OCI-LY1 (cell line): ENCODE data around the gene PLCG2.

Source experiments
- H2AFZ ChIP-seq: fragments of 200-600 bp; sonication (generic), shearing (Covaris generic); 2 replicates; pipeline ENCODE4 v1.6.0; 2014; ENCODE audit warnings: antibody characterized with exemption, mild to moderate bottlenecking, low read length
- H3F3A ChIP-seq: fragments of 200-600 bp; sonication (generic), shearing (Covaris generic); 2 replicates; pipeline ENCODE4 v1.6.0; 2014; ENCODE audit warnings: mild to moderate bottlenecking, antibody characterized with exemption, low read length, moderate library complexity; ENCODE audit not compliant: insufficient read depth
- H3K27ac ChIP-seq: fragments of 200-600 bp; sonication (generic); 2 replicates; pipeline ENCODE4 v1.5.1; 2014; ENCODE audit warnings: low read length, mixed run types, mild to moderate bottlenecking, low read depth; ENCODE audit not compliant: poor library complexity, severe bottlenecking
- H3K27me3 ChIP-seq: fragments of 200-600 bp; sonication (generic); 2 replicates; pipeline ENCODE4 v1.6.0; 2014; ENCODE audit warnings: antibody characterized with exemption, mild to moderate bottlenecking, low read length, moderate library complexity; ENCODE audit not compliant: insufficient read depth
- H3K36me3 ChIP-seq: fragments of 200-600 bp; sonication (generic); 2 replicates; pipeline ENCODE4 v1.6.1; 2014; ENCODE audit warnings: mild to moderate bottlenecking, antibody characterized with exemption, low read length, moderate library complexity, mixed read lengths; ENCODE audit not compliant: insufficient read depth
- H3K4me1 ChIP-seq: fragments of 200-600 bp; sonication (generic); 2 replicates; pipeline ENCODE4 v1.5.1; 2014; ENCODE audit warnings: mild to moderate bottlenecking, low read length, moderate library complexity; ENCODE audit not compliant: insufficient read depth, severe bottlenecking
- H3K4me2 ChIP-seq: fragments of 200-600 bp; sonication (generic), shearing (Covaris generic); 2 replicates; pipeline ENCODE4 v1.6.1; 2014; ENCODE audit warnings: low read length
- H3K4me3 ChIP-seq: fragments of 200-600 bp; sonication (generic); 2 replicates; pipeline ENCODE4 v1.5.1; 2014; ENCODE audit warnings: low read length, low read depth, mild to moderate bottlenecking, mixed read lengths; ENCODE audit not compliant: poor library complexity, severe bottlenecking
- H3K79me2 ChIP-seq: fragments of 200-600 bp; shearing (Covaris generic); 2 replicates; pipeline ENCODE4 v1.6.1; 2016; ENCODE audit warnings: mixed run types, low read length, mixed read lengths; ENCODE audit not compliant: insufficient read depth
- H3K9ac ChIP-seq: fragments of 200-600 bp; sonication (generic), shearing (Covaris generic); 2 replicates; pipeline ENCODE4 v1.6.1; 2014; ENCODE audit warnings: mild to moderate bottlenecking, low read length, mixed read lengths
- H3K9me2 ChIP-seq: fragments of 200-600 bp; sonication (generic), shearing (Covaris generic); 2 replicates; pipeline ENCODE4 v1.6.1; 2014; ENCODE audit warnings: low read depth, mild to moderate bottlenecking, low read length, mixed read lengths
- H3K9me3 ChIP-seq: fragments of 200-600 bp; shearing (Covaris generic); 2 replicates; pipeline ENCODE4 v1.6.1; 2014; ENCODE audit warnings: low read length, mixed read lengths
- H4K20me1 ChIP-seq: fragments of 200-600 bp; sonication (generic), shearing (Covaris generic); 2 replicates; pipeline ENCODE4 v1.6.0; 2016; ENCODE audit warnings: mild to moderate bottlenecking, low read length; ENCODE audit not compliant: insufficient read depth
- CTCF ChIP-seq: fragments of 200-600 bp; sonication (generic), shearing (Covaris generic); IDR thresholded peaks from 2 replicates; pipeline ENCODE4 v1.5.1; 2017; ENCODE audit warnings: mild to moderate bottlenecking, antibody characterized with exemption, low read length, moderate library complexity, mixed read lengths
- EZH2 ChIP-seq: fragments of 200-600 bp; sonication (generic), shearing (Covaris generic); IDR thresholded peaks from 2 replicates; pipeline ENCODE4 v1.8.0; 2017; ENCODE audit warnings: borderline replicate concordance, mixed run types, mild to moderate bottlenecking, antibody characterized with exemption, low read length, moderate library complexity, mixed read lengths

PLCG2 gene

GRCh38 chr16:81866820-81867440 is 87.8 kb downstream of the PLCG2 start:
- peaks cover 55% of the 10 kb centered on the region for H3K4me1 ChIP-seq
- H3K4me3 ChIP-seq: no peak overlapping the region
- H3K27me3 ChIP-seq: no peaks in the 10 kb centered on the region
- peaks cover 11% of the 10 kb centered on the region for H3F3A ChIP-seq
- H3K9me3 ChIP-seq: no peaks in the 10 kb centered on the region
- H3K9me2 ChIP-seq: no peaks in the 10 kb centered on the region
- no peak overlapping the region; the same call in 1 of the 2 replicates for H3K9ac ChIP-seq
- TF ChIP-seq EZH2 (no peak), CTCF (no peak)
- no peak overlapping the region for H2AFZ ChIP-seq
- H3K79me2 ChIP-seq: peaks cover 3% of the 10 kb centered on the region; the same call in 1 of the 2 replicates
- H3K4me2 ChIP-seq: no peak overlapping the region
- H3K27ac ChIP-seq: peak overlapping the region; percentile 38
- H3K36me3 ChIP-seq: peaks cover 87% of the 10 kb centered on the region
- no peaks in the 10 kb centered on the region for H4K20me1 ChIP-seq

GRCh38 chr16:81868057-81868748 is 89.1 kb downstream of the PLCG2 start:
- no peaks in the 10 kb centered on the region for H3K27me3 ChIP-seq
- no peaks in the 10 kb centered on the region for H3K9me3 ChIP-seq
- H3K9me2 ChIP-seq: no peaks in the 10 kb centered on the region
- H3K4me2 ChIP-seq: no peak overlapping the region
- no peak for TF ChIP-seq EZH2
- TF ChIP-seq CTCF: no peak
- peaks cover 52% of the 10 kb centered on the region for H3K4me1 ChIP-seq
- H2AFZ ChIP-seq: no peak overlapping the region
- peaks cover 6% of the 10 kb centered on the region; the same call in 1 of the 2 replicates for H3K79me2 ChIP-seq
- H3F3A ChIP-seq: peaks cover 11% of the 10 kb centered on the region
- no peak overlapping the region for H3K4me3 ChIP-seq
- H4K20me1 ChIP-seq: no peaks in the 10 kb centered on the region
- H3K9ac ChIP-seq: no peak overlapping the region
- peaks cover 87% of the 10 kb centered on the region for H3K36me3 ChIP-seq
- no peak overlapping the region for H3K27ac ChIP-seq

GRCh38 chr16:81869326-81869725 is 90.2 kb downstream of the PLCG2 start:
- H3K27me3 ChIP-seq: no peaks in the 10 kb centered on the region
- H3K9me2 ChIP-seq: no peaks in the 10 kb centered on the region
- peaks cover 10% of the 10 kb centered on the region; the same call in 1 of the 2 replicates for H3K79me2 ChIP-seq
- peaks cover 87% of the 10 kb centered on the region for H3K36me3 ChIP-seq
- no peak overlapping the region for H3K4me3 ChIP-seq
- H3K9me3 ChIP-seq: no peaks in the 10 kb centered on the region
- no peak overlapping the region for H3K9ac ChIP-seq
- no peak overlapping the region for H2AFZ ChIP-seq
- no peak overlapping the region for H3K27ac ChIP-seq
- no peak overlapping the region for H3K4me2 ChIP-seq
- TF ChIP-seq CTCF (no peak), EZH2 (no peak)
- no peaks in the 10 kb centered on the region for H4K20me1 ChIP-seq
- peaks cover 50% of the 10 kb centered on the region for H3K4me1 ChIP-seq
- H3F3A ChIP-seq: peaks cover 11% of the 10 kb centered on the region
